PC-9 (cell line): ENCODE measurements around the gene DENND1A. TPM values are rescaled to one million over a fixed set of nuclear protein-coding genes. Genes with fewer than 3 reads are reported as not detected.
"Not testable (repeated sequence)": the region's sequence is repeated elsewhere in the genome, so short reads cannot be mapped to it uniquely, and the experiment has no call there.

ENCODE experiments used
- BruUV-seq: library from RNA; stranded (reverse); fragments of 400-500 nt; replicated peaks from 2 replicates; lab custom pipeline; 2021; lab: Mats Ljungman, UMichigan
- CTCF ChIA-PET: fragments of 300-600 bp; sonication (Branson Sonifier 250); formaldehyde crosslinking; loops from one replicate; lab custom pipeline; 2022; ENCODE audit warnings: antibody characterized with exemption; lab: Charles Lee
- POLR2A ChIA-PET: fragments of 300-600 bp; sonication (Branson Sonifier 250); formaldehyde crosslinking; loops from one replicate; lab custom pipeline; 2022; ENCODE audit warnings: antibody characterized with exemption; ENCODE audit not compliant: unreplicated experiment; lab: Charles Lee
- DNase-seq, 2 experiments: peaks; one replicate each; pipeline versions ENCODE4 v3.0.0 to v3.0.0-alpha.2; 2015 to 2022; ENCODE audit warnings: mixed read lengths in 1 of 2
- H2AFZ ChIP-seq: fragments of 200-600 bp; sonication (generic); 2 replicates; pipeline ENCODE4 v1.8.1; 2017; ENCODE audit warnings: antibody characterized with exemption
- H3F3A ChIP-seq: fragments of 200-600 bp; sonication (generic); 2 replicates; pipeline ENCODE4 v1.8.1; 2017; ENCODE audit warnings: antibody characterized with exemption, mild to moderate bottlenecking, low read depth; ENCODE audit not compliant: insufficient read depth
- H3K27ac ChIP-seq: fragments of 200-600 bp; sonication (generic); 2 replicates; pipeline ENCODE4 v1.6.1; 2016; ENCODE audit warnings: mixed run types
- H3K27me3 ChIP-seq: fragments of 200-600 bp; sonication (generic); 2 replicates; pipeline ENCODE4 v1.6.1; 2016; ENCODE audit warnings: low read depth, mixed run types; ENCODE audit not compliant: insufficient read depth
- H3K36me3 ChIP-seq: fragments of 200-600 bp; sonication (generic); 2 replicates; pipeline ENCODE4 v1.6.1; 2016; ENCODE audit warnings: low read depth, mixed run types
- H3K4me1 ChIP-seq: fragments of 200-600 bp; sonication (generic); replicated peaks from 2 replicates; pipeline ENCODE4 v1.6.1; 2016; ENCODE audit warnings: mixed run types; ENCODE audit not compliant: insufficient read depth
- H3K4me2 ChIP-seq: fragments of 200-600 bp; sonication (generic); 2 replicates; pipeline ENCODE4 v1.6.1; 2017; ENCODE audit warnings: mixed run types
- H3K4me3 ChIP-seq: fragments of 200-600 bp; sonication (generic); 2 replicates; pipeline ENCODE4 v1.6.1; 2016; ENCODE audit warnings: mixed run types
- H3K79me2 ChIP-seq: fragments of 200-600 bp; sonication (generic); 2 replicates; pipeline ENCODE4 v1.6.1; 2017; ENCODE audit warnings: low read depth, mixed run types
- H3K9me2 ChIP-seq: fragments of 200-600 bp; sonication (generic); 2 replicates; pipeline ENCODE4 v1.8.1; 2017; ENCODE audit warnings: mild to moderate bottlenecking; ENCODE audit not compliant: insufficient read depth
- H3K9me3 ChIP-seq: fragments of 200-600 bp; sonication (generic); 2 replicates; pipeline ENCODE4 v1.8.1; 2016; ENCODE audit warnings: low read depth; ENCODE audit not compliant: insufficient read depth
- H4K20me1 ChIP-seq: fragments of 200-600 bp; sonication (generic); 2 replicates; pipeline ENCODE4 v1.8.1; 2017; ENCODE audit not compliant: insufficient read depth
- EZH2 ChIP-seq: fragments of 200-600 bp; sonication (generic); IDR thresholded peaks from 2 replicates; pipeline ENCODE4 v1.8.0; 2017; ENCODE audit warnings: antibody characterized with exemption, low read depth
- intact Hi-C: fragments of 100-400 bp; cut with micrococcal nuclease; formaldehyde crosslinking; loops from one replicate; pipeline ENCODE4 v1.10.0; 2022; ENCODE audit not compliant: unreplicated experiment
- total RNA-seq: library from RNA; stranded (reverse); gene quantifications from 2 replicates; pipeline ENCODE4 v1.2.3, GENCODE V29; 2021
- TF ChIP-seq, protein P1 (sequence below): fragments of 200-600 bp; sonication (generic); conservative IDR thresholded peaks from 2 replicates; pipeline ENCODE4 v1.6.1; 2017; ENCODE audit warnings: mixed run types, antibody characterized with exemption, mild to moderate bottlenecking, moderate library complexity

The DENND1A gene
- total RNA-seq, 1 experiment from 2014 or later: 37.7 TPM

GRCh38 chr9:123914517-123915196 is 15.3 kb downstream of the DENND1A start:
- POLR2A ChIA-PET: interaction anchor here (0.7 kb wide), 1 partner anchor 1009 kb away, joined by 8 read pairs; the partner anchor contains the start of gene RC3H2
- BruUV-seq: no TSS peak

GRCh38 chr9:123912167-123912897 is 17.6 kb downstream of the DENND1A start:
- no peak overlapping the region for H3K4me2 ChIP-seq
- TF ChIP-seq EZH2: no peak
- TF ChIP-seq, protein P1, sequence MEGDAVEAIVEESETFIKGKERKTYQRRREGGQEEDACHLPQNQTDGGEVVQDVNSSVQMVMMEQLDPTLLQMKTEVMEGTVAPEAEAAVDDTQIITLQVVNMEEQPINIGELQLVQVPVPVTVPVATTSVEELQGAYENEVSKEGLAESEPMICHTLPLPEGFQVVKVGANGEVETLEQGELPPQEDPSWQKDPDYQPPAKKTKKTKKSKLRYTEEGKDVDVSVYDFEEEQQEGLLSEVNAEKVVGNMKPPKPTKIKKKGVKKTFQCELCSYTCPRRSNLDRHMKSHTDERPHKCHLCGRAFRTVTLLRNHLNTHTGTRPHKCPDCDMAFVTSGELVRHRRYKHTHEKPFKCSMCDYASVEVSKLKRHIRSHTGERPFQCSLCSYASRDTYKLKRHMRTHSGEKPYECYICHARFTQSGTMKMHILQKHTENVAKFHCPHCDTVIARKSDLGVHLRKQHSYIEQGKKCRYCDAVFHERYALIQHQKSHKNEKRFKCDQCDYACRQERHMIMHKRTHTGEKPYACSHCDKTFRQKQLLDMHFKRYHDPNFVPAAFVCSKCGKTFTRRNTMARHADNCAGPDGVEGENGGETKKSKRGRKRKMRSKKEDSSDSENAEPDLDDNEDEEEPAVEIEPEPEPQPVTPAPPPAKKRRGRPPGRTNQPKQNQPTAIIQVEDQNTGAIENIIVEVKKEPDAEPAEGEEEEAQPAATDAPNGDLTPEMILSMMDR: no peak
- H2AFZ ChIP-seq: no peak overlapping the region
- CTCF ChIA-PET: no interaction called here
- no peak overlapping the region for H3K4me3 ChIP-seq
- no peaks in the 10 kb centered on the region for H3K9me2 ChIP-seq
- intact Hi-C loops: no loop called here
- BruUV-seq: no TSS peak
- peaks cover 11% of the 10 kb centered on the region; the same call in 1 of the 2 replicates for H4K20me1 ChIP-seq
- H3K9me3 ChIP-seq: no peaks in the 10 kb centered on the region
- POLR2A ChIA-PET: no interaction called here
- no peaks in the 10 kb centered on the region for H3K36me3 ChIP-seq
- no peak for DNase-seq
- H3K4me1 ChIP-seq: no peaks in the 10 kb centered on the region
- H3F3A ChIP-seq: peaks cover 4% of the 10 kb centered on the region; the same call in 1 of the 2 replicates
- no peak overlapping the region for H3K27ac ChIP-seq
- no peaks in the 10 kb centered on the region for H3K27me3 ChIP-seq
- peaks cover 13% of the 10 kb centered on the region; the same call in 1 of the 2 replicates for H3K79me2 ChIP-seq

More at GRCh38 chr9:123914517-123915196, 15.3 kb downstream of the DENND1A start:
- Histone ChIP-seq H3K9me2 (no peaks in the 10 kb centered on the region), H3K27me3 (no peaks in the 10 kb centered on the region), H3K4me3 (no peak overlapping the region), H2AFZ (no peak overlapping the region), H4K20me1 (peaks cover 14% of the 10 kb centered on the region; the same call in 1 of the 2 replicates), H3K79me2 (peaks cover 27% of the 10 kb centered on the region), H3K4me2 (no peak overlapping the region), H3K4me1 (no peaks in the 10 kb centered on the region), H3K27ac (no peak overlapping the region), H3K9me3 (no peaks in the 10 kb centered on the region), H3F3A (peaks cover 4% of the 10 kb centered on the region; the same call in 1 of the 2 replicates), H3K36me3 (no peaks in the 10 kb centered on the region)
- CTCF ChIA-PET: no interaction called here
- DNase-seq: no peak
- intact Hi-C loops: no loop called here
- TF ChIP-seq, protein P1: no peak
- no peak for TF ChIP-seq EZH2

DNA sequence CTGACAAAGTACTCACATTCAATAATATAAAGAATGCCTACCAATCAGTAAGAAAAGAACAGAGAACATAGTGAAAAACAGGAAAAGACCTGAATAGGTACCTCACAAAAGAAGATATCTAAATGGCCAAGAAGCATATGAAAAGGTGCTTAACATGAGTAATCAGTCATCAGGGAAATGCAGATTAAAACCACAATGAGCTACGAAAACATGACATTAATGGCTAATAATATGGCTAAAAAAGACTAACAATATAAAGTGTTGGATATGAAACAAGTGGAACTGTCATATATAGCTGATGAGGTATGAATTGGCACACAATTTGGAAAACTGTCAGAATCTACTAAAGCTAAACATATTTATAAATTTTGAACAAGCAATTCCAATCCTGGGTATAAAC is 18.9 kb downstream of the DENND1A start:
- peaks cover 7% of the 10 kb centered on the region; the same call in 1 of the 2 replicates for H3K79me2 ChIP-seq
- TF ChIP-seq EZH2: no peak
- TF ChIP-seq, protein P1: no peak
- POLR2A ChIA-PET: no interaction called here

GRCh38 chr9:123909192-123909591 is 20.7 kb downstream of the DENND1A start:
- intact Hi-C loops, H3K9me2 ChIP-seq, H3K9me3 ChIP-seq, H3K27ac ChIP-seq, H4K20me1 ChIP-seq, H3K4me2 ChIP-seq, POLR2A ChIA-PET, CTCF ChIA-PET, H3K4me1 ChIP-seq, H3F3A ChIP-seq, H3K79me2 ChIP-seq, H3K4me3 ChIP-seq, BruUV-seq, H3K27me3 ChIP-seq, DNase-seq, H3K36me3 ChIP-seq, H2AFZ ChIP-seq: not testable (repeated sequence)

More for the DNA sequence above, 18.9 kb downstream of the DENND1A start:
- Histone ChIP-seq H3K4me3 (no peak overlapping the region), H3F3A (peaks cover 4% of the 10 kb centered on the region; the same call in 1 of the 2 replicates), H3K9me3 (no peaks in the 10 kb centered on the region), H3K27ac (no peak overlapping the region), H2AFZ (no peak overlapping the region), H3K4me1 (no peaks in the 10 kb centered on the region), H3K27me3 (no peaks in the 10 kb centered on the region), H4K20me1 (peaks cover 11% of the 10 kb centered on the region; the same call in 1 of the 2 replicates), H3K9me2 (no peaks in the 10 kb centered on the region), H3K4me2 (no peak overlapping the region), H3K36me3 (no peaks in the 10 kb centered on the region)
- no peak for DNase-seq
- CTCF ChIA-PET: no interaction called here
- intact Hi-C loops: no loop called here
- no TSS peak for BruUV-seq

GRCh38 chr9:123903550-123903949 is 26.4 kb downstream of the DENND1A start:
- H3K4me2 ChIP-seq, CTCF ChIA-PET, intact Hi-C loops, H3K27me3 ChIP-seq, H2AFZ ChIP-seq, H3K4me1 ChIP-seq, H3K79me2 ChIP-seq, POLR2A ChIA-PET, DNase-seq, H3F3A ChIP-seq, H3K4me3 ChIP-seq, H3K9me3 ChIP-seq, BruUV-seq, H3K9me2 ChIP-seq, H4K20me1 ChIP-seq, H3K27ac ChIP-seq, H3K36me3 ChIP-seq: not testable (repeated sequence)
